Measurements from ENCODE around the gene DMXL1. TPM values are rescaled to one million over a fixed set of nuclear protein-coding genes. Genes with fewer than 3 reads are reported as not detected.

The DMXL1 gene
- total RNA-seq, 2 donors from 2014 or later, result 21.2 to 36.0 TPM

DNA sequence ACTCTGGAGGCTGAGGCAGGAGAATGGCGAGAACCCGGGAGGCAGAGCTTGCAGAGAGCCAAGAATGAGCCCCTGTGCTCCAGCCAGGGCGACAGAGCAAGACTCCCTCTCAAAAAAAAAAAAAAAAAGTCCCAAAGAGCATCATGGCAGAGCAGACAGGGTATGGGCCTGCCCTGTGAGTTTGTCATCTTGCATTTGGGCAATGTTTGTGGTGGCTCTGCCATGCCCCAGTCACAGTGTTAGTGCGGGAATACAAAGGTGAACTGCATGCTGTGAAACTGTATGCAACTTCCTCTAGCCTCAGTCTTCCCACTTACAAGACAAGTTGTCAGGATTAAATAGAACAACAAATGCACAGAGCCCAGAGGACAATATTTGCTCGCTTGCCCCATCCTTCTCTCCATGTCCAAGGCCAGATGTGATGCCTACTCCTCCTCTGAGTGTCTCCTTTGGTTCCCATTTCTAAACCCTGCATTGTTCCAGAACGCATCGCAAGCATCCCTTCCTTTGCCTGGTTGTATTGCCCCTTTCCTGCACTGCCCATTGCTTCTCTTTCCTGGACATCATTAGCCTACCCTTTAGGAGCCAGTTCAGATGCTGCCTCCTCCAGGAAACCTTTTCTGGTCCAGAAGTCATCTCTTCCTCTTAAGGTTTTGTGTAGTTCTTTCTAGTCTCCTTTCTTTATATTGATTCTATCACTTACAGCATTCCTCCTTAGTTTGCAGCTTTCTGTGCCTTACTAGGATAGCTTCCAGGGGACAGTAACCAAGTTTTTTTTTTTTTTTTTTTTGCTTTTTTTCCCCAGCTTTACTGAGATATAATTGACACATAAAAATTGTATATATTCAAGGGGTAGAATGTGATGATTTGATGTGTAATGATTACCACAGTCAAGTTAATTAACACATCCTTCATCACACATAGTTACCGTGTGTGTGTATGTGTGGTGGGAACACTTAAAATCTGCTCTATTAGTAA, 215.9 kb downstream of the DMXL1 start:
- H3K27me3 Mint-ChIP-seq, result no peaks in the 10 kb centered on the region
- H3K4me3 Mint-ChIP-seq, result peak overlapping the region; percentile 73
- H3K27ac Mint-ChIP-seq, result peak overlapping the region; percentile 84
- H3K9me3 Mint-ChIP-seq, result no peaks in the 10 kb centered on the region
- H3K36me3 Mint-ChIP-seq (ENCODE audit: low read depth), result peaks cover 81% of the 10 kb centered on the region
- peaks cover 74% of the 10 kb centered on the region for H3K4me1 Mint-ChIP-seq
- peak; percentile 39 for ATAC-seq (replicated peaks)

DNA sequence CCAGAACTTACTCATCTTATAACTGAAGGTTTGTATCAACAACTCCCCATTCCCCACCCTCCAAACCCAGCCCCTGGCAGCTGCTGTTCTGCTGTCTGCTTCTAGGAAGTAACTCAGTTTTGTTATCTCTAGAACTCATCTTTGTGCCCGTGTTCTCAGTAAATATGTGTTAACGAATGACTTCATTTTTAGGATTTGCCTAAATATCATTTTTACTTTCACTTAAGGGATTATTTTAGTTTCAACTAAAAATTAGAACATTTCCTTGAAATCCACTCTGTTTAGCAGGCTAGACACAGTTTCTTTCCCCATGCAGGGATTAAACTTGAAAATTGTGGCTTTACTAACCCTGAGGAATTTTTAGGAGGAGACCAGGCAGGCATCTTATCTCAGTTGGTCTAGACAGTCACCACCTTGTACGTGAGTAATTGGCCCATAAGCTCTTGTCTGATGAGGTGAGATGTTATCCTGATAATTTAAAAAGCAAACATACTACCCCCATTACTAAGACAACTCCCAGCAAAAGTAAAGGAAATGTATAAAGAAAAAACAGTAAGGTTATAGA, 216.7 kb downstream of the DMXL1 start:
- Mint-ChIP-seq H3K27me3 (no peaks in the 10 kb centered on the region), H3K36me3 (ENCODE audit: low read depth) (peaks cover 81% of the 10 kb centered on the region), H3K27ac (peak overlapping the region; percentile 84), H3K4me1 (peaks cover 73% of the 10 kb centered on the region), H3K4me3 (peak overlapping the region; percentile 73), H3K9me3 (no peaks in the 10 kb centered on the region)
- ATAC-seq (replicated peaks), result peak; percentile 71

DNA sequence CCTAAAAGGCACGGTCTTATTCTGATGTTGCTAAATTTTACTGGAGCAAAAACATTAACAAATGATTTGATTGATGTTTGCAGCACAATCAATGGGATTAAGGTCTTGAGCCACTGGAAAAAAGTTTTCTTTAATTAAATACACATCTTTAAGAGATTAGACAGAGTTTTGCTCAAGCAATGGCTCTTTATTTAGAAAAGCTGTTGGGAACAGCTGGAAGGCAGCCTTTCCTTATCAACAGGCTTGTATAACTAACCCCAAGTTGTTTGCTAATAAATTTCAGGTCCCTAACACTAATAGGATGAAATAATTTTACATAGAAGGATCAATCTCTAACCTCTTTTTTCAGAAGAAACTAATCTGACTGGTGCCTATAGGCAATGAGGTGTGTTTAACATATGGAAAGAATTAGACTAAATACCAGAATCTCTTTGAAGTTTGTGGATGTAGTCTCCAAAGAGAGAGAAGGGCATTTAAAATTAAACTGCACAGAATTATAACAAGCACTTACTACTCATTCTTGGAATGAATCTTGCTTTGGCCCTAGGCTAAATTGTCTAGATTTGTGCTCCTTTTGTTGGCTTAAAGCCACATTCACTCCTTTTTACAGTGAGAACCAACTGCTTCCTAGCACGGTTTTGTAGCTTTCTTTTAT, 217.6 kb downstream of the DMXL1 start:
- Mint-ChIP-seq H3K4me3 (peak overlapping the region; percentile 73), H3K36me3 (ENCODE audit: low read depth) (peaks cover 81% of the 10 kb centered on the region), H3K4me1 (peaks cover 70% of the 10 kb centered on the region), H3K27ac (peak overlapping the region; percentile 84), H3K9me3 (peaks cover 6% of the 10 kb centered on the region), H3K27me3 (no peaks in the 10 kb centered on the region)
- ATAC-seq (replicated peaks), result peak; percentile 7

- ATAC-seq (replicated peaks), result no peak
- Mint-ChIP-seq H3K4me1 (peaks cover 66% of the 10 kb centered on the region), H3K4me3 (peak overlapping the region; percentile 73), H3K36me3 (ENCODE audit: low read depth) (peaks cover 79% of the 10 kb centered on the region), H3K9me3 (peaks cover 6% of the 10 kb centered on the region), H3K27me3 (no peaks in the 10 kb centered on the region), H3K27ac (peak overlapping the region; percentile 84)
Measured at GRCh38 chr5:119289438-119290044, 218.7 kb downstream of the DMXL1 start.

- Mint-ChIP-seq H3K36me3 (ENCODE audit: low read depth) (peaks cover 79% of the 10 kb centered on the region), H3K4me3 (peak overlapping the region; percentile 73), H3K9me3 (peaks cover 6% of the 10 kb centered on the region), H3K27ac (peak overlapping the region; percentile 84), H3K27me3 (no peaks in the 10 kb centered on the region), H3K4me1 (peaks cover 60% of the 10 kb centered on the region)
- peak; percentile 49 for ATAC-seq (replicated peaks)
Measured at GRCh38 chr5:119290161-119290569, 219.3 kb downstream of the DMXL1 start.

DNA sequence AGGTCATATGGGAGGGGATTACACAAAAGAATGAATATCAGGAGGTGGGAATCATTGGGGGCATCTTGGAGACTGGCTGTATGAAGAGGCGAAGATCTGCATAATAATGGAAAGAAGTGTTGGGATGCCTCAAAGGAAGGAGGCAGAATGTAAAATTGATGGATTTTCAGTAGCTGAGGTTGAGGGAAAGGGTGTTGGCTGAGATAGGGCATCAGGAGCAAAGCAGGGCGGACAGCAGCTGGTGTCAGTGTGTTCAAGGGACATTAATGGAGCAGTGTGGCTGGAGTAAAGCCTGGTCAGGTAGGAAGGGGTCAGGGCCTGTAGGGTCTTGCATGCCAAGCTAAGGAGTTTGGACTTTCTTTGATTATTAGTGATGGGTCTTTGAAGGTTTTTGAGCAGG, 219.7 kb downstream of the DMXL1 start:
- Mint-ChIP-seq H3K36me3 (ENCODE audit: low read depth) (peaks cover 78% of the 10 kb centered on the region), H3K9me3 (peaks cover 6% of the 10 kb centered on the region)

DNA sequence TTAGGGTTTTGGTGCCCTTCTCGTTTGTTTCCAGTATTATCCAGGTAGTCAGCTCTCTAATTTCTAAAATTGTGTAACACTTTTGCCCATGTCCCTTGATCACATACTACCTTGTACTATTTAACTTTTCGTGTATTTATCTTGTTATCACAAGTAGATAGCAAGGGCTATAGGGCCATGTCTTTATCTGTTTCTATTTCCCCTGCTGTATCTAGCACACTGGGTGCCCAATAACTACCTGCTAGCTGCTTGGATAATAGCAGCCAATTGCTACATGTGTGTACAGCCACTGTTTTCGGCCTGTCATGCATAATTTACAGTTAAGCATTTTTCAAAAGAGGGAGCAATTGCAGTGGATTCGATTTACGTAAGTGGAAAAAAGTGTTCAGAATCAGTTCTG, 220.2 kb downstream of the DMXL1 start:
- H3K36me3 Mint-ChIP-seq (ENCODE audit: low read depth), result peaks cover 78% of the 10 kb centered on the region
- no peaks in the 10 kb centered on the region for H3K27me3 Mint-ChIP-seq
- peak overlapping the region; percentile 73 for H3K4me3 Mint-ChIP-seq
- peak overlapping the region; percentile 84 for H3K27ac Mint-ChIP-seq
- ATAC-seq (replicated peaks), result no peak
- H3K4me1 Mint-ChIP-seq, result peaks cover 59% of the 10 kb centered on the region
- peaks cover 6% of the 10 kb centered on the region for H3K9me3 Mint-ChIP-seq

More for the DNA sequence above, 219.7 kb downstream of the DMXL1 start:
- ATAC-seq (replicated peaks), result no peak
- peak overlapping the region; percentile 84 for H3K27ac Mint-ChIP-seq
- peak overlapping the region; percentile 73 for H3K4me3 Mint-ChIP-seq
- H3K27me3 Mint-ChIP-seq, result no peaks in the 10 kb centered on the region
- peaks cover 59% of the 10 kb centered on the region for H3K4me1 Mint-ChIP-seq

GRCh38 chr5:119291877-119292276, 221.0 kb downstream of the DMXL1 start:
- Mint-ChIP-seq H3K27ac (peak overlapping the region; percentile 29), H3K9me3 (peaks cover 6% of the 10 kb centered on the region), H3K27me3 (no peaks in the 10 kb centered on the region), H3K4me3 (peak overlapping the region; percentile 16), H3K36me3 (ENCODE audit: low read depth) (peaks cover 74% of the 10 kb centered on the region), H3K4me1 (peaks cover 56% of the 10 kb centered on the region)
- no peak for ATAC-seq (replicated peaks)

- H3K4me3 Mint-ChIP-seq, result peak overlapping the region; percentile 11
Measured at GRCh38 chr5:119292701-119293515, 222.0 kb downstream of the DMXL1 start.

GRCh38 chr5:119293516-119293829, 222.6 kb downstream of the DMXL1 start:
- ATAC-seq (replicated peaks), result no peak

More at GRCh38 chr5:119292701-119293515, 222.0 kb downstream of the DMXL1 start:
- no peak overlapping the region for H3K27ac Mint-ChIP-seq
- H3K36me3 Mint-ChIP-seq (ENCODE audit: low read depth), result peaks cover 64% of the 10 kb centered on the region
- H3K27me3 Mint-ChIP-seq, result no peaks in the 10 kb centered on the region
- peaks cover 46% of the 10 kb centered on the region for H3K4me1 Mint-ChIP-seq
- ATAC-seq (replicated peaks), result no peak
- peaks cover 6% of the 10 kb centered on the region for H3K9me3 Mint-ChIP-seq

More at GRCh38 chr5:119293516-119293829, 222.6 kb downstream of the DMXL1 start:
- Mint-ChIP-seq H3K4me1 (peaks cover 40% of the 10 kb centered on the region), H3K27me3 (no peaks in the 10 kb centered on the region), H3K36me3 (ENCODE audit: low read depth) (peaks cover 59% of the 10 kb centered on the region), H3K9me3 (peaks cover 6% of the 10 kb centered on the region), H3K4me3 (peak overlapping the region; percentile 11), H3K27ac (no peak overlapping the region)

Other genes starting within 250 kb of the DMXL1 start
- gene DTWD2, start 82.5 kb upstream of the DMXL1 start, total RNA-seq, result 1 to 10 TPM; 1.9 to 2.7 TPM

Measured in activated T-helper 17 cell treated with anti-CD3 and anti-CD28 coated beads, Interleukin-2, amount 50 U/mL, for 72 hours (primary cell).